Vagina (tissue), 2 donors: Measurements from ENCODE around the gene BRMS1L. TPM values are rescaled to one million over a fixed set of nuclear protein-coding genes. Genes with fewer than 3 reads are reported as not detected.

ENCODE experiments used
- DNase-seq, 2 donors: peaks; one replicate each; pipeline ENCODE4 v3.0.0-alpha.2; 2017; ENCODE audit errors: extremely low spot score in 2 of 2
- H3K27ac ChIP-seq: fragments of 200-600 bp; sonication (generic); one replicate; pipeline ENCODE4 v1.5.1; 2019
- H3K27me3 ChIP-seq: fragments of 200-600 bp; sonication (generic); one replicate; pipeline ENCODE4 v1.5.1; 2019
- H3K36me3 ChIP-seq, 2 donors: fragments of 200-600 bp; sonication (generic); one replicate each; pipeline ENCODE4 v1.5.1; 2017 to 2019
- H3K4me1 ChIP-seq: fragments of 200-600 bp; sonication (generic); one replicate; pipeline ENCODE4 v1.5.1; 2019
- H3K4me3 ChIP-seq, 2 donors: fragments of 200-600 bp; sonication (generic); 1 replicate in 1 of 2; 2 replicates in 1 of 2; pipeline ENCODE4 v1.5.1; 2016 to 2019
- H3K9me3 ChIP-seq: fragments of 200-600 bp; sonication (generic); one replicate; pipeline ENCODE4 v1.5.1; 2019
- CTCF ChIP-seq, 3 experiments: fragments of 450-650 bp in 2 of 3; fragments of 200-600 bp in 1 of 3; sonication (generic) in 1 of 3; IDR thresholded peaks; one replicate each; pipeline ENCODE4 v1.5.1; 2017 to 2019; ENCODE audit warnings: antibody characterized with exemption in 3 of 3, mild to moderate bottlenecking in 2 of 3, moderate library complexity in 2 of 3
- POLR2A ChIP-seq, 2 donors: fragments of 450-650 bp; IDR thresholded peaks; one replicate each; pipeline ENCODE4 v1.6.1; 2017; ENCODE audit warnings: antibody characterized with exemption in 2 of 2, mild to moderate bottlenecking in 2 of 2, moderate library complexity in 2 of 2
- POLR2AphosphoS5 ChIP-seq, 2 donors: sonication (generic); formaldehyde crosslinking; IDR thresholded peaks; one replicate each; pipeline ENCODE4 v1.9.0; 2017; ENCODE audit warnings: antibody characterized with exemption in 2 of 2, mild to moderate bottlenecking in 2 of 2, low read depth in 1 of 2; ENCODE audit not compliant: insufficient read depth in 1 of 2
- intact Hi-C: fragments of 100-400 bp; cut with DNase I; formaldehyde crosslinking; loops from one replicate; pipeline ENCODE4 v1.15.1; 2023
- total RNA-seq: library from RNA; depleted of rRNA; stranded (reverse); fragments of >200 nt; gene quantifications from one replicate; pipeline ENCODE4 v1.2.3, GENCODE V29; 2016

Gene BRMS1L
- total RNA-seq, 1 donor from 2014 or later, result 9.6 TPM

GRCh38 chr14:35855876-35856481, 29.8 kb downstream of the BRMS1L start:
- Histone ChIP-seq H3K4me3 (no peak overlapping the region), H3K36me3 (peaks cover 0 to 19% of the 10 kb centered on the region in 2 donors), H3K27me3 (no peaks in the 10 kb centered on the region), H3K4me1 (no peaks in the 10 kb centered on the region), H3K27ac (no peak overlapping the region), H3K9me3 (no peaks in the 10 kb centered on the region)
- intact Hi-C loops, result no loop called here
- no peak for DNase-seq
- no peak for TF ChIP-seq CTCF (IDR thresholded peaks at IDR 0.05)
- TF ChIP-seq POLR2AphosphoS5 (IDR thresholded peaks at IDR 0.05; ENCODE audit: insufficient read depth in 1 of 2, low read depth in 1 of 2), result no peak
- TF ChIP-seq POLR2A (IDR thresholded peaks at IDR 0.05), result no peak

GRCh38 chr14:35858521-35859209, 32.5 kb downstream of the BRMS1L start:
- no peaks in the 10 kb centered on the region for H3K9me3 ChIP-seq
- H3K36me3 ChIP-seq, result peaks cover 0 to 21% of the 10 kb centered on the region in 2 donors
- intact Hi-C loops, result no loop called here
- no peak overlapping the region for H3K4me3 ChIP-seq
- TF ChIP-seq CTCF (IDR thresholded peaks at IDR 0.05) (no peak), POLR2AphosphoS5 (IDR thresholded peaks at IDR 0.05; ENCODE audit: insufficient read depth in 1 of 2, low read depth in 1 of 2) (no peak), POLR2A (IDR thresholded peaks at IDR 0.05) (no peak)
- no peak for DNase-seq
- H3K4me1 ChIP-seq, result no peaks in the 10 kb centered on the region
- no peaks in the 10 kb centered on the region for H3K27me3 ChIP-seq
- H3K27ac ChIP-seq, result no peak overlapping the region

GRCh38 chr14:35861204-35861868, 35.2 kb downstream of the BRMS1L start:
- intact Hi-C loops, result no loop called here
- TF ChIP-seq POLR2A (IDR thresholded peaks at IDR 0.05) (no peak), CTCF (IDR thresholded peaks at IDR 0.05) (no peak), POLR2AphosphoS5 (IDR thresholded peaks at IDR 0.05; ENCODE audit: insufficient read depth in 1 of 2, low read depth in 1 of 2) (no peak)
- DNase-seq, result no peak
- no peak overlapping the region for H3K27ac ChIP-seq
- H3K4me3 ChIP-seq, result no peak overlapping the region
- H3K36me3 ChIP-seq, result peaks cover 0 to 26% of the 10 kb centered on the region in 2 donors
- no peaks in the 10 kb centered on the region for H3K4me1 ChIP-seq
- no peaks in the 10 kb centered on the region for H3K9me3 ChIP-seq
- H3K27me3 ChIP-seq, result no peaks in the 10 kb centered on the region

- no peak for DNase-seq
- no peaks in the 10 kb centered on the region for H3K9me3 ChIP-seq
- H3K27ac ChIP-seq, result no peak overlapping the region
- no peaks in the 10 kb centered on the region for H3K4me1 ChIP-seq
- intact Hi-C loops, result no loop called here
- no peak for TF ChIP-seq POLR2AphosphoS5 (IDR thresholded peaks at IDR 0.05; ENCODE audit: insufficient read depth in 1 of 2, low read depth in 1 of 2)
- no peak for TF ChIP-seq CTCF (IDR thresholded peaks at IDR 0.05)
- no peak for TF ChIP-seq POLR2A (IDR thresholded peaks at IDR 0.05)
- no peak overlapping the region for H3K4me3 ChIP-seq
- peaks cover 0 to 17% of the 10 kb centered on the region in 2 donors for H3K36me3 ChIP-seq
- no peaks in the 10 kb centered on the region for H3K27me3 ChIP-seq
Measured at GRCh38 chr14:35865611-35866324, 39.6 kb downstream of the BRMS1L start.
